GM18517 (cell line): ENCODE results near the gene PPP2R1A.

Experiments
- ATAC-seq: cut with Tn5 transposase; IDR thresholded peaks from one replicate; pipeline ENCODE4 v1.9.1; 2021; ENCODE audit warnings: mild to moderate bottlenecking, moderate library complexity; ENCODE audit not compliant: unreplicated experiment

Gene PPP2R1A

GRCh38 chr19:52189735-52190486 is at the start of gene PPP2R1A:
TSS of gene PPP2R1A (plus strand) at chr19:52190052. CDS start at chr19:52190097, 45 bp downstream.
- ATAC-seq, result peak; percentile 90

DNA sequence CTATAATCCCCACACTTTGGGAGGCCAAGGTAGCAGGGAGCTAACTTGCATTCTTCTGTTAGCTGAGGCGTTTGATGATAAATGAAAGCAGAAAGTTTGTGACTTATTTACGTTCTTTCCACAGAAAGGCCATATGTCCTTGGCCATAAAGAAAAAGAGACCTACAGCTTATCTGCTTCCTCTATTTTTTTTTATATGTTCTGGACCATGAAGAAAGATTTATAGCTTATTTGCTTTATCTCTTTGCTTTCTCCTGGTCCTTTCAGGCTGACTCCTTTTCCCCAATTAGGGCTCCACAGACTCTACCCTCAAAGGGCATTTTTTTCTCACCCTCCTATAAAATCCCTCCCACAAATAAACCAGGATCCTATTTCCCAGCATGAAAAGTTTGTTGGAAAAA is 48.6 kb upstream of the PPP2R1A start:
- ATAC-seq, result no peak

GRCh38 chr19:52142001-52142595 is 47.8 kb upstream of the PPP2R1A start:
- ATAC-seq, result no peak

DNA sequence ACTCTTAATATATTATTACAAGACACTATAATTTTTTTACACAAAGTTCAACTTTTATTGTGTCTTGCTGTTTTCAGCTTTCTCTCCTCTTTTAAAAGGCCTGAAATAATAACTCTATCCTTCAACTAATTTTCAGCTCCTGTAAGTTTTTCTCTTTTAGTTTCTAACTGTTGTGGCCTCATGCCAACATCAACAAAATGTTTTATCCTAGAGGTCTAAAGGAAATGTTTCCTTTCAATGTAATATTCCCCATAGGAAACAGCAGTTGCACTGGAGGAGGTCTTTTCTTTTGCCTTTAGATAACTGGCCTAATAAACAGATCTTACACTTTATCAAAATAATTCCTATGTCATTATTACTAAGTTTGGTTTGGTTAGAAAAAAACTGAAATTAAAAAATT is 41.6 kb upstream of the PPP2R1A start:
- ATAC-seq, result no peak

GRCh38 chr19:52155596-52156359 is 34.1 kb upstream of the PPP2R1A start:
- no peak for ATAC-seq

DNA sequence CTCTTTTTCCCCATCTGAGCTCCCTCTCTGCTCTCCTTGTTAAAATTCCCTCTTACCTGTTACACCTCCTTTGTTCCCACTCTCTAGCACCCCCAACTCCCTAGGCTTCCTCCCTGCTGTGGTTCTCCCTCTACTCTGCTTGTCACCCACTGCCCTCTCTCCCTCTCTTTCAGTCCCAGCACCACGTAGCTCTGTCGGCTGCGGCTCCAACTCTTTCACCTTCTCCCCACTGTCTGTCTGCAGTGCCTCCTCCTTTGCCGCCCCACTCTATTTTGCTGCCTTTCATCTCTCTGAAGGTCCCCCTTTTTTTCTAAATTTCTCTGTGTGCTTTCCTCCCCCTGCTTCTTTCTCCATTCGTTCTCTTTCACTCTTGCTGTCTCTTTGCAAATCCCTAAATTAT is 19.5 kb upstream of the PPP2R1A start:
- no peak for ATAC-seq

DNA sequence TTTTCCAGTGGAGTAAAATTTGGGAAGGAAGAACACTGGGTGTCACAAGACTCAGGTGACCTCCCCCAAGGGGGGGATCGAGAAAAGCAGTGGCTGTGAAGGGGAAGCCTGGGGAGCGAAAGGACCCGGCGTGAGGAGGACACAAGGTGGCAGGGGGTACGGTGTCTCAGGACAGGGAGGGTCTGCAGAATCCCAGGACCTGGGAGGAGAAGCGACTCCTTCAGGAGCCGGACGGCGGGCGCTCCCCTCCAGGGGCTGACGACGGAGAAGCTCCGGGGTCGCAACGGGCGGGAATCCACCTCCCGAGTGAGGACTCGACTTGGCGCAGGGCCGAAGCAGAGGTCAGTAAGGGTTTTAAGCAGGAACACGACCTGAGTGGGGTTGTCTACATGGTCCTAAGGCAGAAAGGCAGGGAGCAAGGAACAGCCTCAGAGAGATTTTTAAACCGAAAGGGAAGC is 19.0 kb upstream of the PPP2R1A start:
- ATAC-seq, result no peak

- ATAC-seq, result no peak
These were observed 18.3 kb upstream of the PPP2R1A start, which contains the start of gene ZNF836 for GRCh38 chr19:52171321-52172169. TSS of gene ZNF836 (minus strand) at chr19:52171621. CDS start at chr19:52168072, 3,549 bp downstream.

GRCh38 chr19:52172347-52172746 is 17.5 kb upstream of the PPP2R1A start:
- no peak for ATAC-seq

DNA sequence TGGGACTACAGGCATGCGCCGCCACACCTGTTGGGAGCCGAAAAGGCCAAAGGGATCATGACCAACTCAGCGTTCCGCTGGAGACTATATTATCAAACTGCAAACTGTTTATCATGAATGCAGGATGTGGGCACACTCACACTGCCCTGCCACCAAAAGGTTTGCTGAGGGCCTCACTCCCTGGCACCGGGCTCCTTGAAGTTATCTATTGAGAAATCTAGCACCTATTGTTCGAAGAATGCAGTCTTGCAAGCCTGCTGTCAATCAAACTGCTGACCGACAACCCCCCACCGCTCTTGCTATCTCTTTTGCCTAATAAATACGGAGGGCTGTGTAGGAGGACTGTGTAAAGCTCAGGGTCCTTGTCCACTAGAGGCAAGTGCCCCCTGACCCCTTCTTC is 13.3 kb upstream of the PPP2R1A start:
- ATAC-seq, result no peak

DNA sequence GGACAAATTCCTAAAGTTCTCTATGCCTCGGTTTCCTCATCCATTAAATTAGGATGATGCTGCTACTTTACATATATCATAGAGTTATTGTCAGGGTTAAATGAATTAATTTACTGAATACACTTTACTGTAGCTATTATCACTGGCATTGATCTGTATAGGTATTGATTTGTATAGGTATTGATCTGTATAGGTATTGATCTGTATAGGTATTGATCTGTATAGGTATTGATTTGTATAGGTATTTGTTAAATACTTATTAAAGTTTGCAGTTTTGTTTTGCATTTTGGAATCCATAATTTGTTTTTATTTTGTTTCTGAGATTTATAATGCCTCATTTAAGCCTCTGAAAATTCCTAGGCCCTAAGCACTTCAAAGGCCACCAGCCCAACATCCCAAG is 2.4 kb upstream of the PPP2R1A start:
- ATAC-seq, result no peak

GRCh38 chr19:52188822-52189734 is 774 bp upstream of the PPP2R1A start:
- peak; percentile 8 for ATAC-seq

GRCh38 chr19:52190487-52191293 is 838 bp downstream of the PPP2R1A start:
- ATAC-seq, result no peak

- no peak for ATAC-seq
These were observed 1.5 kb downstream of the PPP2R1A start for GRCh38 chr19:52191389-52191788.

DNA sequence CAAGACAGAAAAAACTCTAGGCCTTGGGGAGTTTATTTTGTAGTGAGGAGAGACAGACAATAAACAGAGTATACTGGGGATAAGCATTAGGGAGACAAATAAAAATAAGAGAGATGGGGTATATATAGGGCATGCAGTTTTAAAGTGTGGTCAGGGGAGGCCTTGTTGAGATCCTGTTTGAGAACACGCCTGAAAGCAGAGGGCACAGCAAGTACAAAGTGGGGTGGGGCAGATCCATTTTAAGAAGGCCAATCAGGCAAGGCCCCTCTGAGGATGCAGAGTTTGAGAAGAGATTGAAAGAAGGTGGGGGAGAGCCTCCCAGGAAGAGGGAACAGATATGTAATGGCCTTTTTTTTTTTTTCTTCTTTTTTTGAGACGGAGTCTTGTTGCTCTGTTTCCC is 2.1 kb downstream of the PPP2R1A start:
- no peak for ATAC-seq

- ATAC-seq, result no peak
These were observed 6.6 kb downstream of the PPP2R1A start for GRCh38 chr19:52196256-52196967.

GRCh38 chr19:52197964-52198363 is 8.1 kb downstream of the PPP2R1A start:
- no peak for ATAC-seq

DNA sequence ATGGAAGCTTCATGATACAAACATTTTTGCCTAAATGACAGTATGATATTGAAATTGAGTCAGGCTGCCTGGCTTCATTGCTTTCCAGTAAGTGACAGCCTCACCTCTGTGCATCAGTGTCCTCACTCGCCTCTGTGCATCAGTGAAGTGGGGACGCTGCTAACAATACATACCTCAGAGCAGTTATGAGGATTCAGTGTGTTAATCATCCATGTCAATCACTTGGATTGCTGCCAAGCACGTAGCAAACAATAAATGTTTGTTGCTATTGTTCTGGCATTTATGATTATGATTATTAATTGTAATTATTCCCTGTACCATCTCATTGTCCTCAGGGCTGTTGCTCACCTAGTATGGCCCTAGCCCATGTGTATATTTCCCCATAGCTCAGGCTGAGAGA is 8.8 kb downstream of the PPP2R1A start:
- no peak for ATAC-seq
